ENCODE results near the gene HTRA2.

Gene HTRA2

DNA sequence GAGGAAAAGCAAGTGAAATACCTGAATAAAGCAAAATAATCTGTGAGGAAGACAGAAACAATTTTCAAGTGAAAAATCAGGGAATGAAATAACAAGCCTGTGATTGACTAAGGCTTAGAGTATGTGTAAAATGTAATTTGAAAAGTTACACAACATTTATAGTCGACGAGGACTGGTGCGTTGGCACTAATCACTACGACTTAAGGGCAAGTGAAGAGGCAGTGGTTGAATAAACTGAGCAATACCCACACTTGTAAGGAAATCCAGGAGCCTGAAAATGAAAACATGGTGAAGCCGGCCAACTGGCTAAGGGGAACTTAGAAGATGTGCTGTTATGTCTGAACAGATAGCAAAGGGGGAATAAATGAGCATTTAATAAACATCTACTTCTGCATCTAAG lies 38.1 kb downstream of the HTRA2 start:
- Histone ChIP-seq H3K9me3 (ENCODE audit: control insufficient read depth, insufficient read depth, low read length) (no peaks in the 10 kb centered on the region), H3K27ac (ENCODE audit: low read depth, low read length) (no peak overlapping the region), H3K27me3 (ENCODE audit: control insufficient read depth, insufficient read depth, low read length) (no peaks in the 10 kb centered on the region; the same call in 1 of the 2 replicates), H3K9ac (ENCODE audit: low read depth, low read length) (no peak overlapping the region), H3K36me3 (ENCODE audit: control insufficient read depth, insufficient read depth, low read length) (no peaks in the 10 kb centered on the region), H3K4me3 (ENCODE audit: low read depth, low read length) (no peak overlapping the region), H3K4me1 (ENCODE audit: control insufficient read depth, insufficient read depth, low read length) (no peaks in the 10 kb centered on the region)

DNA sequence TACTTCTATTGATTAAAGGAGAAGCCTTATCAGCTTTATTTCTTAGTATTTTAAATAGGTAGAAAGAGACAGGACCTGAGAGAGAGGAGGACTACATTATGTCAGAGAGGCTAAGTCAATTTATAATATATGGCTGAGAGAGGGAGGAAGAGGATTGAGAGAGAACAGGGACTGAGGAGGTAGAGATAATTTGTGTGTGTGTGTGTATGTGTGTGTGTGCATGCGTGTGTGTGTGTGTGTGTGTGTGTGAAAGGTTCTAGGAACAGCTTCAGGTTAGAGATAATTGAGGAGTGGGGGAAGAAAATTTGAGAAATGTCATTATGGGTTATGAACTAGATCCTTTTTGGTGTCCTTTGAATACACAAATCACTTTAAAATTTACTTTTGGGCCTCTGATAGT lies 40.0 kb downstream of the HTRA2 start:
- Histone ChIP-seq H3K9ac (ENCODE audit: low read depth, low read length) (no peak overlapping the region), H3K27ac (ENCODE audit: low read depth, low read length) (no peak overlapping the region), H3K4me3 (ENCODE audit: low read depth, low read length) (no peak overlapping the region), H3K36me3 (ENCODE audit: control insufficient read depth, insufficient read depth, low read length) (no peaks in the 10 kb centered on the region), H3K9me3 (ENCODE audit: control insufficient read depth, insufficient read depth, low read length) (no peaks in the 10 kb centered on the region), H3K4me1 (ENCODE audit: control insufficient read depth, insufficient read depth, low read length) (no peaks in the 10 kb centered on the region), H3K27me3 (ENCODE audit: control insufficient read depth, insufficient read depth, low read length) (no peaks in the 10 kb centered on the region; the same call in 1 of the 2 replicates)

GRCh38 chr2:74571058-74571457 lies 41.3 kb downstream of the HTRA2 start:
- H3K4me3 ChIP-seq (ENCODE audit: low read depth, low read length): no peak overlapping the region
- no peak overlapping the region for H3K9ac ChIP-seq (ENCODE audit: low read depth, low read length)
- H3K27me3 ChIP-seq (ENCODE audit: control insufficient read depth, insufficient read depth, low read length): no peaks in the 10 kb centered on the region; the same call in 1 of the 2 replicates

GRCh38 chr2:74572178-74572925 lies 42.6 kb downstream of the HTRA2 start:
- no peaks in the 10 kb centered on the region; the same call in 1 of the 2 replicates for H3K27me3 ChIP-seq (ENCODE audit: control insufficient read depth, insufficient read depth, low read length)
- H3K4me1 ChIP-seq (ENCODE audit: control insufficient read depth, insufficient read depth, low read length): no peaks in the 10 kb centered on the region
- no peaks in the 10 kb centered on the region for H3K9me3 ChIP-seq (ENCODE audit: control insufficient read depth, insufficient read depth, low read length)
- no peak overlapping the region for H3K4me3 ChIP-seq (ENCODE audit: low read depth, low read length)
- H3K36me3 ChIP-seq (ENCODE audit: control insufficient read depth, insufficient read depth, low read length): no peaks in the 10 kb centered on the region
- H3K9ac ChIP-seq (ENCODE audit: low read depth, low read length): no peak overlapping the region
- no peak overlapping the region for H3K27ac ChIP-seq (ENCODE audit: low read depth, low read length)

More at GRCh38 chr2:74571058-74571457, 41.3 kb downstream of the HTRA2 start:
- Histone ChIP-seq H3K9me3 (ENCODE audit: control insufficient read depth, insufficient read depth, low read length) (no peaks in the 10 kb centered on the region), H3K27ac (ENCODE audit: low read depth, low read length) (no peak overlapping the region), H3K36me3 (ENCODE audit: control insufficient read depth, insufficient read depth, low read length) (no peaks in the 10 kb centered on the region), H3K4me1 (ENCODE audit: control insufficient read depth, insufficient read depth, low read length) (no peaks in the 10 kb centered on the region)

- Histone ChIP-seq H3K4me1 (ENCODE audit: control insufficient read depth, insufficient read depth, low read length) (no peaks in the 10 kb centered on the region), H3K27me3 (ENCODE audit: control insufficient read depth, insufficient read depth, low read length) (no peaks in the 10 kb centered on the region), H3K9ac (ENCODE audit: low read depth, low read length) (no peak overlapping the region), H3K4me3 (ENCODE audit: low read depth, low read length) (no peak overlapping the region), H3K9me3 (ENCODE audit: control insufficient read depth, insufficient read depth, low read length) (no peaks in the 10 kb centered on the region), H3K36me3 (ENCODE audit: control insufficient read depth, insufficient read depth, low read length) (no peaks in the 10 kb centered on the region), H3K27ac (ENCODE audit: low read depth, low read length) (no peak overlapping the region)
Observed at GRCh38 chr2:74573747-74574562, 44.2 kb downstream of the HTRA2 start.

GRCh38 chr2:74575320-74575719 lies 45.6 kb downstream of the HTRA2 start:
- Histone ChIP-seq H3K9ac (ENCODE audit: low read depth, low read length) (no peak overlapping the region), H3K9me3 (ENCODE audit: control insufficient read depth, insufficient read depth, low read length) (no peaks in the 10 kb centered on the region), H3K4me1 (ENCODE audit: control insufficient read depth, insufficient read depth, low read length) (no peaks in the 10 kb centered on the region), H3K27ac (ENCODE audit: low read depth, low read length) (no peak overlapping the region), H3K27me3 (ENCODE audit: control insufficient read depth, insufficient read depth, low read length) (no peaks in the 10 kb centered on the region), H3K36me3 (ENCODE audit: control insufficient read depth, insufficient read depth, low read length) (no peaks in the 10 kb centered on the region), H3K4me3 (ENCODE audit: low read depth, low read length) (no peak overlapping the region)

DNA sequence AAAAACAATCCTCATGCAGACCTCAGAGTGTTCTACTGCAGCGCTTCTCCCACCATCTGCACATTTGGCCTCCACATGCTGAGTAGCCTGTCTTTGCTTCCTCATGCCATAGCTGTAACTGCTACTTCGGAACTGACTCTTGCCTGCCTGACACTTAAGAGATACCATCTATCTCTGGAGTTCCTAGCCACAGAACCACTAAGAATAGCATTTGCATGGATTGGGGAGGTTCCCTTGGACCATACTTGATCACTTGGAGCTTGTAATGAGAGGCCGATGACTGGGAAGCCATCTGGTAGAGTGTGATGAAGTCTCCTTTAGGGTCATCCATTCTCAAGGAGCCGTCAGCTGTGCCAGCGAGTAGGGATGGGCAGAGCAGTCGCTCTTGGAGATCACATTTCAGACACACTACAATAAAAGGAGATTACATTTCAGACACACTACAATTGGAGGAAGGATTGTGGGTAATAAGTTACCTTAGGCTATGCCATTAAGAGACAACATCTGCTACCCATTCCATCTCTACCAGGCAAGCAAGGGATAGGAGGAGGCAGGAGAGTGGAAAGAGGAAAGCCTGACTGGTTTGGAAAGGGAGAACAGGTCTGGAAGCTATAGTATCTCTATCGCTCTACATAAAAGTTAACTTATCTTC lies 46.6 kb downstream of the HTRA2 start:
- Histone ChIP-seq H3K27ac (ENCODE audit: low read depth, low read length) (no peak overlapping the region), H3K36me3 (ENCODE audit: control insufficient read depth, insufficient read depth, low read length) (no peaks in the 10 kb centered on the region), H3K4me1 (ENCODE audit: control insufficient read depth, insufficient read depth, low read length) (no peaks in the 10 kb centered on the region), H3K27me3 (ENCODE audit: control insufficient read depth, insufficient read depth, low read length) (no peaks in the 10 kb centered on the region), H3K4me3 (ENCODE audit: low read depth, low read length) (no peak overlapping the region), H3K9me3 (ENCODE audit: control insufficient read depth, insufficient read depth, low read length) (no peaks in the 10 kb centered on the region), H3K9ac (ENCODE audit: low read depth, low read length) (no peak overlapping the region)

GRCh38 chr2:74576863-74577229 lies 47.1 kb downstream of the HTRA2 start:
- H3K27me3 ChIP-seq (ENCODE audit: control insufficient read depth, insufficient read depth, low read length): no peaks in the 10 kb centered on the region; the same call in 1 of the 2 replicates
- H3K4me1 ChIP-seq (ENCODE audit: control insufficient read depth, insufficient read depth, low read length): no peaks in the 10 kb centered on the region
- H3K27ac ChIP-seq (ENCODE audit: low read depth, low read length): no peak overlapping the region
- no peak overlapping the region for H3K4me3 ChIP-seq (ENCODE audit: low read depth, low read length)
- H3K9ac ChIP-seq (ENCODE audit: low read depth, low read length): no peak overlapping the region
- no peaks in the 10 kb centered on the region for H3K36me3 ChIP-seq (ENCODE audit: control insufficient read depth, insufficient read depth, low read length)
- no peaks in the 10 kb centered on the region for H3K9me3 ChIP-seq (ENCODE audit: control insufficient read depth, insufficient read depth, low read length)

DNA sequence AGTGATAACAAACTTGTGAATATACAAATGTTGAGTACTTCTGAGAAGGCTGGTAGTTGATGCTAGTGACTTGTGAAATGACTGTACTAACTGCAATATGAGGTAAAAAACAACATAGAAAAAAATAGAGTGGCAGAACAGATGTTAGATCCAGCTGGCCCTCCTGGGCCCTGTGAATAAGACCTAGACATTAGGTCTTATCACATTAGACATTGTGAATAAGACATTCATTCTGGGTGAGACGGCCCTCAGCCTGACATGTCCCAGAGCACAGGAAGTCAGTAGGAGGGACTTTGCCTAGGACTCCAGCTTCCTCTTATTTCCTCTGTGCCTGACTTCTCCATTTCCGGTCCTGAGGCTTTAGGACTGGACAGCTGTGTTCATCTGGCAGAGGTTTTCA lies 47.7 kb downstream of the HTRA2 start:
- Histone ChIP-seq H3K4me3 (ENCODE audit: low read depth, low read length) (no peak overlapping the region), H3K27me3 (ENCODE audit: control insufficient read depth, insufficient read depth, low read length) (no peaks in the 10 kb centered on the region; the same call in 1 of the 2 replicates), H3K36me3 (ENCODE audit: control insufficient read depth, insufficient read depth, low read length) (no peaks in the 10 kb centered on the region), H3K9me3 (ENCODE audit: control insufficient read depth, insufficient read depth, low read length) (no peaks in the 10 kb centered on the region), H3K4me1 (ENCODE audit: control insufficient read depth, insufficient read depth, low read length) (no peaks in the 10 kb centered on the region), H3K27ac (ENCODE audit: low read depth, low read length) (no peak overlapping the region), H3K9ac (ENCODE audit: low read depth, low read length) (no peak overlapping the region)

GRCh38 chr2:74578408-74578807 lies 48.7 kb downstream of the HTRA2 start:
- no peak overlapping the region for H3K27ac ChIP-seq (ENCODE audit: low read depth, low read length)
- H3K36me3 ChIP-seq (ENCODE audit: control insufficient read depth, insufficient read depth, low read length): no peaks in the 10 kb centered on the region

GRCh38 chr2:74581463-74581862 lies 51.7 kb downstream of the HTRA2 start:
- H3K9ac ChIP-seq (ENCODE audit: low read depth, low read length): no peak overlapping the region
- H3K27me3 ChIP-seq (ENCODE audit: control insufficient read depth, insufficient read depth, low read length): no peaks in the 10 kb centered on the region; the same call in 1 of the 2 replicates
- no peaks in the 10 kb centered on the region for H3K36me3 ChIP-seq (ENCODE audit: control insufficient read depth, insufficient read depth, low read length)
- H3K4me1 ChIP-seq (ENCODE audit: control insufficient read depth, insufficient read depth, low read length): peaks cover 10% of the 10 kb centered on the region
- no peak overlapping the region for H3K4me3 ChIP-seq (ENCODE audit: low read depth, low read length)
- H3K27ac ChIP-seq (ENCODE audit: low read depth, low read length): no peak overlapping the region
- no peaks in the 10 kb centered on the region for H3K9me3 ChIP-seq (ENCODE audit: control insufficient read depth, insufficient read depth, low read length)

More at GRCh38 chr2:74578408-74578807, 48.7 kb downstream of the HTRA2 start:
- H3K9me3 ChIP-seq (ENCODE audit: control insufficient read depth, insufficient read depth, low read length): no peaks in the 10 kb centered on the region
- no peak overlapping the region for H3K4me3 ChIP-seq (ENCODE audit: low read depth, low read length)
- H3K27me3 ChIP-seq (ENCODE audit: control insufficient read depth, insufficient read depth, low read length): no peaks in the 10 kb centered on the region; the same call in 1 of the 2 replicates
- no peak overlapping the region for H3K9ac ChIP-seq (ENCODE audit: low read depth, low read length)
- no peaks in the 10 kb centered on the region for H3K4me1 ChIP-seq (ENCODE audit: control insufficient read depth, insufficient read depth, low read length)

All from HUES48 (cell line).